ENCODE measurements around the gene LBR.
A peak's percentile ranks its signal among the peaks of the same experiment; 100 is the strongest.

The LBR gene

GRCh38 chr1:225466848-225467192 is 39.0 kb upstream of the LBR start:
- TF ChIP-seq EZH2phosphoT487 (conservative IDR thresholded peaks at IDR 0.05; ENCODE audit: low read length) (no peak), CTCF (IDR thresholded peaks at IDR 0.05; ENCODE audit: insufficient read depth, low read length, poor library complexity, severe bottlenecking) (no peak)
- peak overlapping the region; percentile 72 for H3K9ac ChIP-seq (ENCODE audit: low read length)
- H3K9me2 ChIP-seq (replicated peaks; ENCODE audit: insufficient read depth, low read length): no peaks in the 10 kb centered on the region
- H3F3A ChIP-seq (ENCODE audit: insufficient read depth): no peaks in the 10 kb centered on the region; the same call in 1 of the 2 replicates
- peak overlapping the region; percentile 64 for H3K4me2 ChIP-seq (ENCODE audit: low read depth, low read length, poor library complexity, severe bottlenecking)
- no peaks in the 10 kb centered on the region for H4K20me1 ChIP-seq (ENCODE audit: low read depth, low read length)
- peak overlapping the region; percentile 58 for H3K4me3 ChIP-seq (ENCODE audit: insufficient read depth, low read length, poor library complexity, severe bottlenecking)
- H3K27me3 ChIP-seq (ENCODE audit: low read length): no peaks in the 10 kb centered on the region
- H3K79me2 ChIP-seq (ENCODE audit: insufficient read depth, low read length): no peaks in the 10 kb centered on the region
- peak overlapping the region; percentile 76 for H3K27ac ChIP-seq (ENCODE audit: low read depth, low read length)
- H3K36me3 ChIP-seq (ENCODE audit: low read length): no peaks in the 10 kb centered on the region
- no peaks in the 10 kb centered on the region for H3K9me3 ChIP-seq (ENCODE audit: insufficient read depth, low read length)
- H2AFZ ChIP-seq (ENCODE audit: low read depth, low read length, severe bottlenecking): peak overlapping the region; percentile 75

- Histone ChIP-seq H3K4me3 (ENCODE audit: insufficient read depth, low read length, poor library complexity, severe bottlenecking) (no peak overlapping the region), H4K20me1 (ENCODE audit: low read depth, low read length) (no peaks in the 10 kb centered on the region), H3K9me3 (ENCODE audit: insufficient read depth, low read length) (no peaks in the 10 kb centered on the region), H3F3A (ENCODE audit: insufficient read depth) (no peaks in the 10 kb centered on the region; the same call in 1 of the 2 replicates), H2AFZ (ENCODE audit: low read depth, low read length, severe bottlenecking) (no peak overlapping the region), H3K36me3 (ENCODE audit: low read length) (no peaks in the 10 kb centered on the region), H3K27ac (ENCODE audit: low read depth, low read length) (no peak overlapping the region), H3K9me2 (replicated peaks; ENCODE audit: insufficient read depth, low read length) (no peaks in the 10 kb centered on the region), H3K9ac (ENCODE audit: low read length) (no peak overlapping the region), H3K79me2 (ENCODE audit: insufficient read depth, low read length) (no peaks in the 10 kb centered on the region), H3K27me3 (ENCODE audit: low read length) (no peaks in the 10 kb centered on the region), H3K4me2 (ENCODE audit: low read depth, low read length, poor library complexity, severe bottlenecking) (no peak overlapping the region)
- TF ChIP-seq EZH2phosphoT487 (conservative IDR thresholded peaks at IDR 0.05; ENCODE audit: low read length) (no peak), CTCF (IDR thresholded peaks at IDR 0.05; ENCODE audit: insufficient read depth, low read length, poor library complexity, severe bottlenecking) (no peak)
Observed at GRCh38 chr1:225465793-225466517, 38.1 kb upstream of the LBR start.

GRCh38 chr1:225464851-225465792 is 37.3 kb upstream of the LBR start:
- H4K20me1 ChIP-seq (ENCODE audit: low read depth, low read length): no peaks in the 10 kb centered on the region
- no peaks in the 10 kb centered on the region for H3K9me3 ChIP-seq (ENCODE audit: insufficient read depth, low read length)
- H3K9ac ChIP-seq (ENCODE audit: low read length): no peak overlapping the region
- no peaks in the 10 kb centered on the region for H3K27me3 ChIP-seq (ENCODE audit: low read length)
- no peaks in the 10 kb centered on the region for H3K9me2 ChIP-seq (replicated peaks; ENCODE audit: insufficient read depth, low read length)
- no peaks in the 10 kb centered on the region for H3K79me2 ChIP-seq (ENCODE audit: insufficient read depth, low read length)
- H2AFZ ChIP-seq (ENCODE audit: low read depth, low read length, severe bottlenecking): no peak overlapping the region
- H3K4me2 ChIP-seq (ENCODE audit: low read depth, low read length, poor library complexity, severe bottlenecking): no peak overlapping the region
- no peaks in the 10 kb centered on the region; the same call in 1 of the 2 replicates for H3F3A ChIP-seq (ENCODE audit: insufficient read depth)
- H3K27ac ChIP-seq (ENCODE audit: low read depth, low read length): no peak overlapping the region
- no peaks in the 10 kb centered on the region for H3K36me3 ChIP-seq (ENCODE audit: low read length)
- TF ChIP-seq CTCF (IDR thresholded peaks at IDR 0.05; ENCODE audit: insufficient read depth, low read length, poor library complexity, severe bottlenecking) (no peak), EZH2phosphoT487 (conservative IDR thresholded peaks at IDR 0.05; ENCODE audit: low read length) (no peak)
- H3K4me3 ChIP-seq (ENCODE audit: insufficient read depth, low read length, poor library complexity, severe bottlenecking): no peak overlapping the region
